Stomach (tissue), 9 donors: ENCODE results near the gene PLCB1. TPM values are rescaled to one million over a fixed set of nuclear protein-coding genes. Genes with fewer than 3 reads are reported as not detected.
A peak's percentile ranks its signal among the peaks of the same experiment; 100 is the strongest.
"Not testable (repeated sequence)": the region's sequence is repeated elsewhere in the genome, so short reads cannot be mapped to it uniquely, and the experiment has no call there.

Experiments used
- DNase-seq, 2 donors: peaks; one replicate each; pipeline versions ENCODE4 v3.0.0 to v3.0.0-alpha.2; 2013 to 2019
- H3K27ac ChIP-seq, 5 donors: fragments of 200-600 bp in 4 of 5; sonication (generic) in 4 of 5; one replicate each; pipeline ENCODE4 v1.5.1; 2013 to 2019; ENCODE audit warnings: mild to moderate bottlenecking in 1 of 5, moderate library complexity in 1 of 5
- H3K27me3 ChIP-seq, 3 donors: fragments of 200-600 bp; sonication (generic); one replicate each; pipeline ENCODE4 v1.5.1; 2017 to 2019; ENCODE audit warnings: mixed run types in 1 of 3
- H3K36me3 ChIP-seq, 4 donors: fragments of 200-600 bp; sonication (generic); 1 replicate in 3 of 4; 2 replicates in 1 of 4; pipeline ENCODE4 v1.5.1; 2016 to 2019
- H3K4me1 ChIP-seq, 4 donors: fragments of 200-600 bp; sonication (generic); one replicate each; pipeline ENCODE4 v1.5.1; 2016 to 2019
- H3K4me3 ChIP-seq, 4 donors: fragments of 200-600 bp; sonication (generic) in 3 of 4; one replicate each; pipeline ENCODE4 v1.5.1; 2016 to 2019; ENCODE audit warnings: mild to moderate bottlenecking in 1 of 4
- H3K9me3 ChIP-seq, 4 donors: fragments of 200-600 bp; sonication (generic); one replicate each; pipeline ENCODE4 v1.5.1; 2016 to 2019
- CTCF ChIP-seq, 7 experiments: fragments of 450-650 bp in 4 of 7; fragments of 200-600 bp in 3 of 7; sonication (generic) in 3 of 7; IDR thresholded peaks; one replicate each; pipeline ENCODE4 v1.5.1; 2016 to 2019; ENCODE audit warnings: antibody characterized with exemption in 7 of 7, control low read depth in 2 of 7, mild to moderate bottlenecking in 1 of 7
- EP300 ChIP-seq: sonication (generic); formaldehyde crosslinking; IDR thresholded peaks from one replicate; pipeline ENCODE4 v1.6.1; 2017; ENCODE audit warnings: antibody characterized with exemption
- POLR2A ChIP-seq, 4 donors: fragments of 450-650 bp; IDR thresholded peaks; one replicate each; pipeline ENCODE4 v1.6.1; 2016; ENCODE audit warnings: antibody characterized with exemption in 4 of 4, control low read depth in 2 of 4, mild to moderate bottlenecking in 1 of 4, moderate library complexity in 1 of 4
- POLR2AphosphoS5 ChIP-seq, 3 donors: sonication (generic); formaldehyde crosslinking; IDR thresholded peaks; one replicate each; pipeline ENCODE4 v1.6.1; 2016; ENCODE audit warnings: antibody characterized with exemption in 3 of 3
- WGBS, 5 donors: extraction: QIAGEN DNeasy Blood & Tissue Kit in 3 of 5; methylation state at CpG; one replicate each; pipeline versions ENCODE4 v1.1.5 to v1.1.7; 2013 to 2018; 5-methylcytosine and 5-hydroxymethylcytosine counted together
- intact Hi-C: fragments of 100-400 bp; cut with DNase I; formaldehyde crosslinking; loops from one replicate; pipeline ENCODE4 v1.15.1; 2023; ENCODE audit warnings: low total_unique reads
- polyA plus RNA-seq, 3 donors: library from polyadenylated mRNA; stranded (reverse); fragments of 200-250 nt; gene quantifications; one replicate each; pipeline ENCODE4 v1.2.3, GENCODE V29; 2013
- total RNA-seq, 5 donors: library from RNA; depleted of rRNA; stranded (reverse); fragments of >200 nt; gene quantifications; one replicate each; pipeline versions ENCODE4 v1.1.0 to v1.2.3, GENCODE V29; 2014 to 2016
- donor health status: healthy with polysubstance abuse.
- donor health status: Bipolar disorder and iron deficiency.
- donor health status: healthy.

PLCB1 gene
- total and polyA plus RNA-seq, 8 donors = 4.1 to 66.5 (median 11.7) TPM

GRCh38 chr20:8373579-8373978, 241.5 kb downstream of the PLCB1 start:
- DNase-seq = no peak
- intact Hi-C loops = no loop called here
- H3K4me1 ChIP-seq = peaks cover 0 to 6% (median 0%) of the 10 kb centered on the region in 4 donors
- no peak overlapping the region for H3K4me3 ChIP-seq
- H3K9me3 ChIP-seq = no peaks in the 10 kb centered on the region
- H3K27ac ChIP-seq = no peak overlapping the region
- TF ChIP-seq POLR2A (IDR thresholded peaks at IDR 0.05) (no peak), POLR2AphosphoS5 (IDR thresholded peaks at IDR 0.05) (no peak)
- WGBS, 5 donors = 95 to 100% (median 100%) methylated on average over 1 of the region's 1 CpG
- H3K36me3 ChIP-seq = no peaks in the 10 kb centered on the region
- no peaks in the 10 kb centered on the region for H3K27me3 ChIP-seq

DNA sequence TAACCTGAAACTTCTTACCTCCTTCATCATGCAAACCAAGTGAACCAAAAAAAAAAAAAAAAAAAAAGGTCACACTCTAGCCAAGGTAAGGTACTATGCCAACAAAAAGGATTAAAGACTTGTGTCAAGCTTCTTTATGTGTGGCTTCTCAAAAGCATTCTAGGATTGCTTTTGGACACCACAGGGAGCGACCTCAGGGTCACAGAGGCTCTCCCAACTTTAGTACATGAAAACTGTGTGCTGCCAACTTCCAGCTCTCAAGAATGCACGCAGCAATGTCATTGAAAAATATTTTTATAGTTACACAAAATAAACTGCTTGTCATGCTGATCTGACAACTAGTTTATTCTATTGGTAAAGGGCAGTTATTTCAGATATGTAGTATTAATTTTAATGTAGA, 243.8 kb downstream of the PLCB1 start:
- Histone ChIP-seq H3K4me1 (no peaks in the 10 kb centered on the region), H3K9me3 (no peaks in the 10 kb centered on the region), H3K27me3 (no peaks in the 10 kb centered on the region), H3K36me3 (no peaks in the 10 kb centered on the region), H3K4me3 (no peak overlapping the region), H3K27ac (no peak overlapping the region)
- WGBS, 5 donors = 64 to 86% (median 81%) methylated on average over 2 of the region's 2 CpGs
- intact Hi-C loops = no loop called here
- no peak for TF ChIP-seq CTCF (IDR thresholded peaks at IDR 0.05)
- TF ChIP-seq POLR2AphosphoS5 (IDR thresholded peaks at IDR 0.05) = no peak
- no peak for TF ChIP-seq EP300
- no peak for TF ChIP-seq POLR2A (IDR thresholded peaks at IDR 0.05)
- DNase-seq = no peak

DNA sequence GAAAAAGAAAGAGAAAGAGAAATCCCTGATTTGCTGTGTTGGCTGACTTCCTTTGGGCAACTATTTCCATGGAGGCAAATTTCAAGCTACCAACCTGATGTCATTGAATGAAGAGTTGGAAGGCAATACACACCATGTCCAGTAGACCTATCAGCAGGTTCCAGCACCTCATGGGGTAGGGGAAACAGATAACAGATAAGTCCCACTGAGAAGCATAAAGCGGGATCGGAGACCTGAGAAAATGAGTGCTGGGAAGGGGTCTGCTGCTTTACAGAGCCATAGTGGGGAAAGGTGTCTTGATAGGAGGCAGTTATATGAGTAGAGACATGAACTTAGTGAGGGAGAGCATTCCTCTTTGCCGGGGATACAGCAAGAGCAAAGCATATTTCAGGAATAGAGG, 244.9 kb downstream of the PLCB1 start:
- H3K36me3 ChIP-seq = no peaks in the 10 kb centered on the region
- H3K27ac ChIP-seq = no peak overlapping the region
- intact Hi-C loops = no loop called here
- DNase-seq = no peak
- no peak for TF ChIP-seq POLR2AphosphoS5 (IDR thresholded peaks at IDR 0.05)
- no peak for TF ChIP-seq POLR2A (IDR thresholded peaks at IDR 0.05)
- no peak for TF ChIP-seq CTCF (IDR thresholded peaks at IDR 0.05)
- no peak for TF ChIP-seq EP300
- 88 to 97% (median 89%) methylated on average over 3 of the region's 3 CpGs for WGBS, 5 donors
- no peaks in the 10 kb centered on the region for H3K4me1 ChIP-seq
- H3K27me3 ChIP-seq = no peaks in the 10 kb centered on the region
- no peaks in the 10 kb centered on the region for H3K9me3 ChIP-seq
- H3K4me3 ChIP-seq = no peak overlapping the region

- WGBS, 5 donors = 95 to 100% (median 100%) methylated on average over 1 of the region's 1 CpG
- intact Hi-C loops = not testable (repeated sequence)
These were observed 247.1 kb downstream of the PLCB1 start for GRCh38 chr20:8379125-8379524.

DNA sequence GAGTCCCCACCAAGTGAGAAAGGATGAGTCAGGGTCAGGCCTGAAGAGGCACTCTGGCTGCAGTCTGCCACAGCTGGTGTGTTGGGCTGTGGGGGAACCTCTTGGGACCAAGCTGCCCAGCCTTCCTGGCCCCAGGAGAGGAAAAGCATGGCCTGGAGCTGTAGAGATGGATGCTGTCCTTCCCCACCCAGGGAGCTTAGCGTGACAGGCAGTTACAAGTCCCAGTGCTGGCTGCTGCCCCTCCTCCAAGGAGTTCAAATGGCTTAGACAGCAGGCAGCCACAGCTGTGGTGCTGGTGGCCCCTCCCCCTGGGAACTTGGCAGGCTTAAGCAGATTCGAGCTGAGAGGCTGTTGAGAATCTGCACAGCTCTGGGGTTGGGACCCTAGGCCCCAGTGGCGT, 253.2 kb downstream of the PLCB1 start:
- H3K9me3 ChIP-seq = no peaks in the 10 kb centered on the region
- no peak for TF ChIP-seq CTCF (IDR thresholded peaks at IDR 0.05)
- TF ChIP-seq POLR2AphosphoS5 (IDR thresholded peaks at IDR 0.05) = no peak
- TF ChIP-seq POLR2A (IDR thresholded peaks at IDR 0.05) = no peak
- no peak for TF ChIP-seq EP300
- 35 to 51% (median 37%) methylated on average over 2 to 3 of the region's 3 CpGs for WGBS, 5 donors
- no peaks in the 10 kb centered on the region for H3K27me3 ChIP-seq
- no peaks in the 10 kb centered on the region for H3K36me3 ChIP-seq
- H3K4me3 ChIP-seq = no peak overlapping the region
- no peak overlapping the region for H3K27ac ChIP-seq
- peak; percentile 31 to 67 for DNase-seq
- intact Hi-C loops = loop anchor here (5.0 kb wide), 1 partner anchor 258 kb away; no protein-coding TSS in a partner anchor
- H3K4me1 ChIP-seq = peaks cover 7 to 46% (median 34%) of the 10 kb centered on the region in 4 donors

More at GRCh38 chr20:8379125-8379524, 247.1 kb downstream of the PLCB1 start:
- DNase-seq, H3K4me3 ChIP-seq, H3K9me3 ChIP-seq, H3K4me1 ChIP-seq, H3K36me3 ChIP-seq, H3K27me3 ChIP-seq, H3K27ac ChIP-seq: not testable (repeated sequence)
